PC-9 (cell line): ENCODE results near the gene MALAT1.

Experiments used
- CTCF ChIP-seq: fragments of 200-600 bp; sonication (generic); conservative IDR thresholded peaks from 2 replicates; pipeline ENCODE4 v1.6.1; 2017; ENCODE audit warnings: mixed run types, antibody characterized with exemption, mild to moderate bottlenecking, moderate library complexity
- EZH2 ChIP-seq: fragments of 200-600 bp; sonication (generic); IDR thresholded peaks from 2 replicates; pipeline ENCODE4 v1.8.0; 2017; ENCODE audit warnings: antibody characterized with exemption, low read depth

GRCh38 chr11:65525546-65526480, 27.0 kb downstream of the MALAT1 start:
- TF ChIP-seq CTCF (no peak), EZH2 (no peak)
